CD14-positive monocyte (primary cell): ENCODE measurements around the gene OR2D2. TPM values are rescaled to one million over a fixed set of nuclear protein-coding genes. Genes with fewer than 3 reads are reported as not detected.

Experiments used
- DNase-seq, 3 donors: peaks; one replicate each; pipeline ENCODE4 v3.0.0-alpha.2; 2011 to 2022
- H2AFZ ChIP-seq: 2 replicates; pipeline ENCODE4 v1.6.0; 2012; ENCODE audit warnings: mild to moderate bottlenecking, low read depth, low read length, inconsistent platforms; ENCODE audit not compliant: insufficient read depth, poor library complexity, severe bottlenecking
- H3K27ac ChIP-seq, 2 donors: 1 replicate in 1 of 2; 2 replicates in 1 of 2; pipeline ENCODE4 v1.5.1; 2012 to 2013; ENCODE audit warnings: low read length in 2 of 2, control low read depth in 1 of 2, inconsistent platforms in 1 of 2, low read depth in 1 of 2, mild to moderate bottlenecking in 1 of 2
- H3K27me3 ChIP-seq, 2 donors: one replicate each; pipeline versions ENCODE4 v1.6.0 to v1.6.1; 2011 to 2013; ENCODE audit warnings: low read length in 2 of 2; ENCODE audit not compliant: control insufficient read depth in 2 of 2, insufficient read depth in 2 of 2
- H3K36me3 ChIP-seq, 2 donors: replicated peaks in 1 of 2; 1 replicate in 1 of 2; 2 replicates in 1 of 2; pipeline versions ENCODE4 v1.5.1 to v1.6.1; 2012 to 2013; ENCODE audit warnings: low read length in 2 of 2, control low read depth in 1 of 2, inconsistent platforms in 1 of 2, mild to moderate bottlenecking in 1 of 2; ENCODE audit not compliant: insufficient read depth in 2 of 2, control insufficient read depth in 1 of 2
- H3K4me1 ChIP-seq, 2 donors: 1 replicate in 1 of 2; 2 replicates in 1 of 2; pipeline versions ENCODE4 v1.5.1 to v1.6.1; 2012 to 2013; ENCODE audit warnings: low read length in 2 of 2, control low read depth in 1 of 2, inconsistent platforms in 1 of 2, mild to moderate bottlenecking in 1 of 2, moderate library complexity in 1 of 2; ENCODE audit not compliant: insufficient read depth in 2 of 2, control insufficient read depth in 1 of 2
- H3K4me2 ChIP-seq: replicated peaks from 2 replicates; pipeline ENCODE3; 2012; ENCODE audit warnings: low read length, moderate library complexity, mild to moderate bottlenecking; ENCODE audit not compliant: poor library complexity, severe bottlenecking; ENCODE audit errors: extremely low read depth
- H3K4me3 ChIP-seq, 3 experiments: fragments of 200-600 bp in 1 of 3; sonication (generic) in 1 of 3; replicated peaks in 1 of 3; 1 replicate in 2 of 3; 2 replicates in 1 of 3; pipeline ENCODE4 v1.5.1; 2011 to 2013; ENCODE audit warnings: low read length in 3 of 3, mild to moderate bottlenecking in 3 of 3, control low read depth in 2 of 3, low read depth in 2 of 3, inconsistent platforms in 1 of 3, moderate library complexity in 1 of 3
- H3K79me2 ChIP-seq: 2 replicates; pipeline ENCODE4 v1.6.0; 2012; ENCODE audit warnings: mild to moderate bottlenecking, control low read depth, inconsistent platforms, low read length, moderate library complexity; ENCODE audit not compliant: insufficient read depth
- H3K9ac ChIP-seq: 2 replicates; pipeline ENCODE4 v1.6.0; 2017; ENCODE audit warnings: low read length, mild to moderate bottlenecking; ENCODE audit not compliant: insufficient read depth, poor library complexity, severe bottlenecking
- H3K9me3 ChIP-seq, 2 donors: replicated peaks in 1 of 2; 1 replicate in 1 of 2; 2 replicates in 1 of 2; pipeline versions ENCODE4 v1.5.1 to v1.6.1; 2012 to 2013; ENCODE audit warnings: low read length in 2 of 2, control low read depth in 1 of 2; ENCODE audit not compliant: control insufficient read depth in 1 of 2, insufficient read depth in 1 of 2
- H4K20me1 ChIP-seq: 2 replicates; pipeline ENCODE4 v1.6.0; 2012; ENCODE audit warnings: mild to moderate bottlenecking, low read length, control low read depth, moderate library complexity; ENCODE audit not compliant: insufficient read depth
- H3K27ac Mint-ChIP-seq, 7 donors: one replicate each; pipeline ENCODE4 v1.8.0; 2020; ENCODE audit warnings: mild to moderate bottlenecking in 7 of 7, mixed read lengths in 7 of 7, moderate library complexity in 6 of 7, inconsistent platforms in 2 of 7
- H3K27me3 Mint-ChIP-seq, 3 donors: one replicate each; pipeline ENCODE4 v1.8.0; 2021 to 2022; ENCODE audit warnings: low read depth in 3 of 3, mild to moderate bottlenecking in 3 of 3, mixed read lengths in 3 of 3, moderate library complexity in 3 of 3, inconsistent platforms in 1 of 3
- H3K36me3 Mint-ChIP-seq, 2 donors: one replicate each; pipeline ENCODE4 v1.8.0; 2020; ENCODE audit warnings: mixed read lengths in 2 of 2, inconsistent platforms in 1 of 2, mild to moderate bottlenecking in 1 of 2
- H3K4me1 Mint-ChIP-seq: one replicate; pipeline ENCODE4 v1.8.0; 2020; ENCODE audit warnings: mild to moderate bottlenecking, mixed read lengths
- H3K4me3 Mint-ChIP-seq, 2 donors: one replicate each; pipeline ENCODE4 v1.8.0; 2020; ENCODE audit warnings: mild to moderate bottlenecking in 2 of 2, mixed read lengths in 2 of 2, moderate library complexity in 1 of 2
- H3K9me3 Mint-ChIP-seq, 7 donors: one replicate each; pipeline ENCODE4 v1.8.0; 2020 to 2022; ENCODE audit warnings: mixed read lengths in 7 of 7, mild to moderate bottlenecking in 6 of 7, moderate library complexity in 6 of 7, inconsistent platforms in 2 of 7
- intact Hi-C, 2 donors: fragments of 100-400 bp; cut with micrococcal nuclease; formaldehyde crosslinking; loops; one replicate each; pipeline versions ENCODE4 v1.15.0 to v1.15.1; 2023
- polyA plus RNA-seq, 3 donors: library from polyadenylated mRNA; depleted of rRNA in 1 of 3; unstranded in 2 of 3; stranded (reverse) in 1 of 3; fragments of 300-500 nt in 2 of 3; fragments of >200 nt in 1 of 3; fragmentation: Illumina TruSeq in 2 of 3; gene quantifications; 1 replicate in 2 of 3; 2 replicates in 1 of 3; pipeline ENCODE4 v1.2.3, GENCODE V29; 2012 to 2021
- TF ChIP-seq, protein P1 (sequence below): fragments of 200-600 bp; IDR thresholded peaks from one replicate; pipeline ENCODE4 v1.8.0; 2022; ENCODE audit warnings: antibody characterized with exemption, mild to moderate bottlenecking

OR2D2 gene
- polyA plus RNA-seq, 3 donors, result not detected

DNA sequence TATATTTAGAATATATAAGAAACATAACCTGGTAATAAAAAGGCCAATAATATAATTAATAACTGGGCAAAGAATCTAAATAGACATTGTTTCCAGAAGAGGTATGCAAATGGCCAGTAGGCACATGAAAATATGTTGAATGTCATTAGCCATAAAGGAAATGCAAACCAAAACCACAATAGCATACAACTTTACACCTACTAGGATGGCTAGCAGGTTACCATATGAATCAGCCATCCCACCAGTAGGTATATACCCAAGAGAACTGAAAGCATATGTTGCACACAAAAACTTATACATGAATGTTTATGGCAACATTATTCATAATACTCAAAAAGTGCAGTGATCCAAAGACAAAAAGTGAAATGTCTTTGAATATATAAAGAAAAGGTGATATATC, 2.7 kb upstream of the OR2D2 start:
- no peaks in the 10 kb centered on the region for H3K27me3 Mint-ChIP-seq
- TF ChIP-seq, protein P1, sequence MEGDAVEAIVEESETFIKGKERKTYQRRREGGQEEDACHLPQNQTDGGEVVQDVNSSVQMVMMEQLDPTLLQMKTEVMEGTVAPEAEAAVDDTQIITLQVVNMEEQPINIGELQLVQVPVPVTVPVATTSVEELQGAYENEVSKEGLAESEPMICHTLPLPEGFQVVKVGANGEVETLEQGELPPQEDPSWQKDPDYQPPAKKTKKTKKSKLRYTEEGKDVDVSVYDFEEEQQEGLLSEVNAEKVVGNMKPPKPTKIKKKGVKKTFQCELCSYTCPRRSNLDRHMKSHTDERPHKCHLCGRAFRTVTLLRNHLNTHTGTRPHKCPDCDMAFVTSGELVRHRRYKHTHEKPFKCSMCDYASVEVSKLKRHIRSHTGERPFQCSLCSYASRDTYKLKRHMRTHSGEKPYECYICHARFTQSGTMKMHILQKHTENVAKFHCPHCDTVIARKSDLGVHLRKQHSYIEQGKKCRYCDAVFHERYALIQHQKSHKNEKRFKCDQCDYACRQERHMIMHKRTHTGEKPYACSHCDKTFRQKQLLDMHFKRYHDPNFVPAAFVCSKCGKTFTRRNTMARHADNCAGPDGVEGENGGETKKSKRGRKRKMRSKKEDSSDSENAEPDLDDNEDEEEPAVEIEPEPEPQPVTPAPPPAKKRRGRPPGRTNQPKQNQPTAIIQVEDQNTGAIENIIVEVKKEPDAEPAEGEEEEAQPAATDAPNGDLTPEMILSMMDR, result no peak
- intact Hi-C loops, result no loop called here

DNA sequence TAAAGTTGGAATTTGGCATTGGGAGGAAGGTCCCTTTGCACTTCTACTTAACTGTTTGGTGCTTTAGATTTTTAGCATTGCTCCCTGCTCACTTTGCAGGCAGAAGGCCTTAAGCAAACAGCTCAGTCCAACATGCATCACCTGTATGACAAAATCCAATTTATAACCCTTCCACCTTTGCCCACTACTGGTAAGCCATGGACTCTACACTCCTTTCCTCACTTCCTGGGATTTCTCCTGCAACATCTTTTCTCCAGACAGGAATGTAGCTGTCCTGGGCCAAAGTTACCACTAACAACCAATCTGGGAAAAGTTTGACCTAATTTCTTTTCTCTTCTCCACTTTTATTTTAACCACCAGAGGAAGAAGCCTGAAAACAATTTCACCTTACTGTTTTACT, 1.8 kb upstream of the OR2D2 start:
- no peak overlapping the region for H3K27ac ChIP-seq
- H3K27me3 Mint-ChIP-seq, result no peaks in the 10 kb centered on the region
- H3K27me3 ChIP-seq, result no peaks in the 10 kb centered on the region
- no peak overlapping the region for H3K4me3 ChIP-seq
- no peaks in the 10 kb centered on the region for H3K36me3 Mint-ChIP-seq
- no peak overlapping the region for H3K27ac Mint-ChIP-seq
- no peaks in the 10 kb centered on the region for H3K4me1 ChIP-seq
- H3K9me3 Mint-ChIP-seq, result peaks cover 0 to 1% (median 0%) of the 10 kb centered on the region in 7 donors
- no peaks in the 10 kb centered on the region for H4K20me1 ChIP-seq
- intact Hi-C loops, result no loop called here
- H3K9ac ChIP-seq, result no peak overlapping the region
- TF ChIP-seq, protein P1, result no peak
- no peak overlapping the region for H2AFZ ChIP-seq
- no peak overlapping the region for H3K4me2 ChIP-seq
- no peaks in the 10 kb centered on the region for H3K9me3 ChIP-seq
- no peak overlapping the region for H3K4me3 Mint-ChIP-seq
- no peaks in the 10 kb centered on the region for H3K36me3 ChIP-seq
- no peaks in the 10 kb centered on the region for H3K4me1 Mint-ChIP-seq
- H3K79me2 ChIP-seq, result no peaks in the 10 kb centered on the region
- no peak for DNase-seq

More for the DNA sequence above, 2.7 kb upstream of the OR2D2 start:
- Histone ChIP-seq H3K9ac (no peak overlapping the region), H3K4me2 (no peak overlapping the region), H2AFZ (no peak overlapping the region), H3K36me3 (no peaks in the 10 kb centered on the region), H3K4me3 (no peak overlapping the region), H3K4me1 (no peaks in the 10 kb centered on the region), H3K79me2 (no peaks in the 10 kb centered on the region), H3K27me3 (no peaks in the 10 kb centered on the region), H3K9me3 (no peaks in the 10 kb centered on the region), H4K20me1 (no peaks in the 10 kb centered on the region), H3K27ac (no peak overlapping the region)
- Mint-ChIP-seq H3K4me1 (no peaks in the 10 kb centered on the region), H3K9me3 (peaks cover 0 to 1% (median 0%) of the 10 kb centered on the region in 7 donors), H3K27ac (no peak overlapping the region), H3K36me3 (no peaks in the 10 kb centered on the region), H3K4me3 (no peak overlapping the region)
- DNase-seq, result no peak
